Measurements from ENCODE around the gene GNG12. TPM values are rescaled to one million over a fixed set of nuclear protein-coding genes. Genes with fewer than 3 reads are reported as not detected.

GNG12 gene
- polyA plus RNA-seq, 3 donors: 0.03 TPM; not detected in 2

GRCh38 chr1:67851800-67852199 is 18.5 kb upstream of the GNG12 start:
- Histone ChIP-seq H3K4me3 (replicated peaks in 1 of 3; ENCODE audit: low read depth in 2 of 3, low read length in 3 of 3) (no peak overlapping the region), H3K9ac (ENCODE audit: insufficient read depth, low read length, poor library complexity, severe bottlenecking) (no peak overlapping the region), H4K20me1 (ENCODE audit: insufficient read depth, low read length) (no peaks in the 10 kb centered on the region), H3K79me2 (ENCODE audit: insufficient read depth, low read length) (no peaks in the 10 kb centered on the region), H3K4me1 (ENCODE audit: control insufficient read depth in 1 of 2, insufficient read depth in 2 of 2, low read length in 2 of 2) (no peaks in the 10 kb centered on the region), H3K4me2 (replicated peaks; ENCODE audit: extremely low read depth, low read length, poor library complexity, severe bottlenecking) (no peak overlapping the region), H3K27ac (ENCODE audit: low read depth in 1 of 2, low read length in 2 of 2) (no peak overlapping the region), H3K27me3 (ENCODE audit: control insufficient read depth in 2 of 2, insufficient read depth in 2 of 2, low read length in 2 of 2) (peaks cover 0 to 3% of the 10 kb centered on the region in 2 donors), H3K36me3 (replicated peaks in 1 of 2; ENCODE audit: control insufficient read depth in 1 of 2, insufficient read depth in 2 of 2, low read length in 2 of 2) (no peaks in the 10 kb centered on the region), H2AFZ (ENCODE audit: insufficient read depth, low read depth, low read length, poor library complexity, severe bottlenecking) (no peak overlapping the region), H3K9me3 (replicated peaks in 1 of 2; ENCODE audit: control insufficient read depth in 1 of 2, insufficient read depth in 1 of 2, low read length in 2 of 2) (no peaks in the 10 kb centered on the region)
- Mint-ChIP-seq H3K27me3 (ENCODE audit: low read depth in 3 of 3) (peaks cover 3 to 4% (median 3%) of the 10 kb centered on the region in 3 donors), H3K9me3 (no peaks in the 10 kb centered on the region), H3K4me3 (no peak overlapping the region), H3K27ac (no peak overlapping the region), H3K36me3 (no peaks in the 10 kb centered on the region), H3K4me1 (peaks cover 4% of the 10 kb centered on the region)
- WGBS (ENCODE audit: insufficient coverage): 100% methylated on average over 3 of the region's 6 CpGs
- no peak for TF ChIP-seq CTCF (IDR thresholded peaks at IDR 0.05)
- no peak for DNase-seq
- intact Hi-C loops (cut with micrococcal nuclease): loop anchor here (10.0 kb wide), 2 partner anchors 263 to 1883 kb away; no protein-coding TSS in a partner anchor

- no peak for TF ChIP-seq CTCF (IDR thresholded peaks at IDR 0.05)
- Histone ChIP-seq H2AFZ (ENCODE audit: insufficient read depth, low read depth, low read length, poor library complexity, severe bottlenecking) (no peak overlapping the region), H3K9me3 (replicated peaks in 1 of 2; ENCODE audit: control insufficient read depth in 1 of 2, insufficient read depth in 1 of 2, low read length in 2 of 2) (no peaks in the 10 kb centered on the region), H3K4me1 (ENCODE audit: control insufficient read depth in 1 of 2, insufficient read depth in 2 of 2, low read length in 2 of 2) (no peaks in the 10 kb centered on the region), H3K4me2 (replicated peaks; ENCODE audit: extremely low read depth, low read length, poor library complexity, severe bottlenecking) (no peak overlapping the region), H3K27me3 (ENCODE audit: control insufficient read depth in 2 of 2, insufficient read depth in 2 of 2, low read length in 2 of 2) (peaks cover 0 to 3% of the 10 kb centered on the region in 2 donors), H4K20me1 (ENCODE audit: insufficient read depth, low read length) (no peaks in the 10 kb centered on the region), H3K9ac (ENCODE audit: insufficient read depth, low read length, poor library complexity, severe bottlenecking) (no peak overlapping the region), H3K27ac (ENCODE audit: low read depth in 1 of 2, low read length in 2 of 2) (no peak overlapping the region), H3K4me3 (replicated peaks in 1 of 3; ENCODE audit: low read depth in 2 of 3, low read length in 3 of 3) (no peak overlapping the region), H3K36me3 (replicated peaks in 1 of 2; ENCODE audit: control insufficient read depth in 1 of 2, insufficient read depth in 2 of 2, low read length in 2 of 2) (no peaks in the 10 kb centered on the region), H3K79me2 (ENCODE audit: insufficient read depth, low read length) (no peaks in the 10 kb centered on the region)
- Mint-ChIP-seq H3K36me3 (no peaks in the 10 kb centered on the region), H3K9me3 (no peaks in the 10 kb centered on the region), H3K27ac (no peak overlapping the region), H3K4me1 (peaks cover 4% of the 10 kb centered on the region), H3K27me3 (ENCODE audit: low read depth in 3 of 3) (peaks cover 3 to 4% (median 4%) of the 10 kb centered on the region in 3 donors), H3K4me3 (no peak overlapping the region)
- peak in 1 of 3 donors; percentile 6 for DNase-seq
- intact Hi-C loops (cut with micrococcal nuclease): loop anchor here (10.0 kb wide), 2 partner anchors 264 to 1884 kb away; no protein-coding TSS in a partner anchor
- no CpG with 5 or more reads among the region's 1 CpG for WGBS (ENCODE audit: insufficient coverage)
Observed at GRCh38 chr1:67850611-67851075, 17.4 kb upstream of the GNG12 start.

Data from CD14-positive monocyte (primary cell).